Prostate gland (tissue), 2 donors: ENCODE measurements around the gene NCOR2.

Experiments
- CTCF ChIP-seq, 4 experiments: fragments of 200-600 bp in 2 of 4; fragments of 450-650 bp in 2 of 4; sonication (generic) in 2 of 4; IDR thresholded peaks; 1 replicate in 3 of 4; 2 replicates in 1 of 4; pipeline ENCODE4 v1.5.1; 2016 to 2019; ENCODE audit warnings: antibody characterized with exemption in 4 of 4, mild to moderate bottlenecking in 2 of 4, moderate library complexity in 2 of 4
- POLR2AphosphoS5 ChIP-seq: sonication (generic); formaldehyde crosslinking; IDR thresholded peaks from one replicate; pipeline ENCODE4 v1.6.1; 2017; ENCODE audit warnings: antibody characterized with exemption

- TF ChIP-seq CTCF (IDR thresholded peaks at IDR 0.05) (no peak), POLR2AphosphoS5 (no peak)
Observed at GRCh38 chr12:124610021-124610612, 42.7 kb upstream of the NCOR2 start.
